Effector CD8-positive, alpha-beta T cell (primary cell): Measurements from ENCODE around the gene ACO2.
"Not testable (repeated sequence)": the region's sequence is repeated elsewhere in the genome, so short reads cannot be mapped to it uniquely, and the experiment has no call there.

Experiments
- DNase-seq: peaks from one replicate; lab custom pipeline; 2025; lab: John Stamatoyannopoulos, UW

The ACO2 gene

DNA sequence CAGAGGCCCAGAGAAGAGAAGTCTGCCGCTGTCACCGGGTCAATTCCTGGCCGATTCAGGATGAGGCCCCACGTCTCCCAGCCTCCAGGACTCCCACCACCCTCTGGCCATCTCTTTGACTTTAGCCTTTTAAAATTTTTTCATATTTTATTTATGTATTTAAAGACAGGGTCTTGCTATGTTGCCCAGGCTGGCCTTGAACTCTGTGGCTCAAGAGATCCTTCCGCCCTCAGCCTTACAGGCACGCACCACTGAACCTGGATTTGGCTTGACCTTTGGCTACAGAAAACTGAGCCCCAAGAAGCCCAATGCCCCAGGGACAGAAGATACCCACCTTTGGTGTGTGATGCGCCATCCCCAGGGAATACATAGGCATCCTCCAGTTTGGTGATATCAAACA is 71.4 kb downstream of the ACO2 start:
- no peak for DNase-seq

DNA sequence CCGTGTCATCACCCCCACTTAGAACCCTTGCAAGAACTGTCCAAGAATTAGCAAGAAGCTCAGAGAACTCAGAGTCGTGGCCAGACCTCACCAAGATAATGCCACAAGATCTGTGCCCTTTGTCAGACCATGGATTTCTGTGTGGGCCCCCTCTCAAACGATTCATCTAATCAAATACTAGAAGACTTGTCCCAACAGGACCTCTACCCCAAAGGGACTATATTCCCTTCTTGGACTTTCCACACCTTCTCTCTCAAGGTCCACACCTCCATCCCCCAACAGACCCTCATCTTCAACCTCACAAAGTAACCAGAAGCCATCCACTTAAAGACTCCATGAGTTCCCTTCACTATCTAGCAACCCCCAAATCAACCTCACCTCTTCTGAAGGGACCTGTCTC is 72.6 kb downstream of the ACO2 start:
- DNase-seq, result no peak

DNA sequence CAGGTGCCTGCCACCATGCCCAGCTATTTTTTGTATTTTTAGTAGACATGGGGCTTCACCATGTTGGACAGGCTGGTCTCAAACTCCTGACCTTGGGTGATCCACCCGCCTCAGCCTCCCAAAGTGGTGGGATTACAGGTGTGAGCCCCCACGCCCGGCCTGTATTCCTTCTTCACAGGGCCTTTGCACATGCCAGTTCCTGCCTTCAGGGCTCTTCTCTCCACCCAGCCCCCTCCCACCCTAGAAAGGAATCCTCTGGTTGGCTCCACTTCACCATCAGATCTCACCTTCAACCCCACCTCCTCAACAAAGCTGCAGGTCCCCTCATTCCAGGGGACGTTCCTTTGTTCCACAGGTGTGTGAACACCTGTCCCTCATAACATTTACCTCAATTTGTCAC is 73.3 kb downstream of the ACO2 start:
- DNase-seq, result no peak

DNA sequence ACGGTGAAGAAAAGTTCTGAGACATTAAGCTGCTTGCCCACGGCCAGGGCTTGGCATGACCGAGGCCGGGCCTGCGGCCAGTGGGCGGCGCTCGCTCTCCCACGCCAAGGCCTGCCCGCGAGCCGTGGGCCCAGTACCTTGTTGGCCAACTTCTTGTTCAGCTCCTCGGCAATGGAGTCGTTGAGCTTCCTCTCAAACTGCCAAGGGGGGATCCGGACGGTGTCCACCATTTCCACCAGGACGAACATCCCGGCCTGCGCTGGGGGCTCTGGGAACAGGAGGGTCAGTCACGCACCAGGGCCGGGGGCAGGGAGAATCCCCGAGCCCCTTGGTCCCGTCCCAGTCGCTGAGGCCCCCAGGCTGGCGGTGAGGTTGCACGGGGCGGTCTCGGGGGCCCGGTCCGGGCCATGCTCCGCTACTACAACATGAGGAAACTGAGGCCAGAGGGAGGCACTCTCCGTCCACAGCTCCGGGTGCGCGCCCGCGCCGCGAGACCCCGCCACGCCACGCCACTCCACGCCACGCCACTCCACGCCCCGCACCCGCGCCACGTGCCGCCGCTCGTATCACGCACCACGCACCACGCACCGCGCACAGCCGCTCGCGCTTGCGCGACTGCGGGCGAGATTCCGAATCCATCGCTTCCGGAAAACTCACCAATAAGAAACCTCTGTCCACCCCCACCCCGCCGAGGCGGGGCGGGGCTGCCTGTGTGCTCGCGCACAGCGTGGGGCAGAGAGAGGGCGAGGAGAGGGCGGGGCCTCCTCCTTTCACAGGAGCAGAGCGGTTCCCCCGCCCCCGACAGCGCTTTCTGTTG is 75.1 kb downstream of the ACO2 start, which contains the start of gene POLR3H:
TSS of gene POLR3H (minus strand) at position 617 of the 817 bp plus-strand sequence. CDS start at position 248, 369 bp downstream.
- DNase-seq, result peak; percentile 95

DNA sequence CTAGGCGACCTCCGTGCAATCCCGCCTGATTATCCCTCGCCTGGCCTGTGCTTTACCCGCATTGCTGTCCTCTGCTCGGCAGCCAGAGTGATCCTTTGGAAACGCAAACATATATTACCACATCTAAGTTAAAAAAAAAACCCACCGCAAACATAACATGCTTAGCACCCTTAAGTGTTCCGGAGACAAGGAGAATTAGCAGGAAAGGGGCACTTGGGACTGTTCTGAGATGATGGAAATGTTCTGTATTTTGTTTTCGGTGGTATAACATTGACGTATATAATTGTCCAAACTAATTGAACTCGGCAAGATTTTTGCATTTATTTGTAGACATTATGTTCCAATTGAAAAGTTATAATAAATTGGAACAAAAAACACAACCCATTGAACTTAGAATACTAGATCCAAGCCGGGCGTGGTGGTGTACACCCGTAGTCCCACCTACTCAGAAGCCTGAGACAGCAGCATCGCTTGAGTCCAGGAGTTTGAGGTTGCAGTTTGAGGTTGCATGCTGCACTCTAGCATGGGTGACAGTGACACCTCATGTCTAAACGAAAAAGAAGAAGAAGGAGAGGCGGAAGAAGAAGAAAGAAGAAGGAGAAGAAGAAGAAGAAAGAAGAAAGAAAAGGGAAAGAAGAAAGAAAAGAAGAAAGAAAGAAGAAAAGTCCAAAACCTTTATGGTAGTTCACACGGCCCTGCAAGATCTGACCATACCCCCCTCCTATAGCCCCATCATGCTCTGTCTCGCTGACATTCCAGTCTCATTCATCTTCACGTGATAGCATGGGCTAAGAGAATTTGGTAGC is 76.0 kb downstream of the ACO2 start:
- DNase-seq, result no peak

DNA sequence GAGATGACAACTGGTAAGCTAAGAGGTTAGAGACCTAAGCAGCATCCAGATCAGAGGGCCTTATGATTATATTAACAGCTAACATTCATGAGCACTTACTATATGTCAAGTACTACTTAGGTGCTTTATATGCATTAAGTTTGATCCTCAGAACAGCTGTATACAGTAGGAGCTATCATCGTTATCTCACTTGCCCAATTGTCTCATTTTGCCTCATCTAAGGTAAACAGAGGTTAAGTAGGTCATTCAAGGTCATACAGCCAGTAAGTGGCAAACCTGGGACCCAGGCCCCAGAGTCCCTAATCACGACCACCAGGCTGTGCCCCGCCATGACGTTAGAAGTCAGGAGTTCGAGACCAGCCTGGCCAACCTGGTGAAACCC is 79.9 kb downstream of the ACO2 start:
- DNase-seq, result no peak

DNA sequence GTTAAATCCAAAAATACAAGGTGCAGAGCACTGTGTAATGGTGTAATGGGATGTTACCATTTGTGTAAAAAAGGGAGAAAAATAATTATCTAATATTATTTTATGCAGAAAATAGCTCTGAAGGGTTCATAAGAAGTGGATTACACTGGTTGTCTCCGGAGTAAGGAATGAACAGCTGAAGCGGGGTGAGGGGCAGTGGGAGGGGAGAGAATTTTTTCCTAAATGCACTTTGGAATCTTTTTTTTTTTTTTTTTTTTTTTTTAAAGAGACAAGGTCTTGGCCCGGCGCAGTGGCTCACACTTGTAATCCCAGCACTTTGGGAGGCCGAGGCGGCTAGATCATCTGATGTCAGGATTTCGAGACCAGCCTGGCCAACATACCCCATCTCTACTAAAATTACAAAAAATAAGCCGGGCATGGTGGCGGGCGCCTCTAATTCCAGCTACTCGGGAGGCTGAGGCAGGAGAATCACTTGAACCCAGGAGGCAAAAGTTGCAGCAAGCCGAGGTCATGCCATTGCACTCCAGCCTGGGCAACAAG is 82.1 kb downstream of the ACO2 start:
- DNase-seq, result no peak

DNA sequence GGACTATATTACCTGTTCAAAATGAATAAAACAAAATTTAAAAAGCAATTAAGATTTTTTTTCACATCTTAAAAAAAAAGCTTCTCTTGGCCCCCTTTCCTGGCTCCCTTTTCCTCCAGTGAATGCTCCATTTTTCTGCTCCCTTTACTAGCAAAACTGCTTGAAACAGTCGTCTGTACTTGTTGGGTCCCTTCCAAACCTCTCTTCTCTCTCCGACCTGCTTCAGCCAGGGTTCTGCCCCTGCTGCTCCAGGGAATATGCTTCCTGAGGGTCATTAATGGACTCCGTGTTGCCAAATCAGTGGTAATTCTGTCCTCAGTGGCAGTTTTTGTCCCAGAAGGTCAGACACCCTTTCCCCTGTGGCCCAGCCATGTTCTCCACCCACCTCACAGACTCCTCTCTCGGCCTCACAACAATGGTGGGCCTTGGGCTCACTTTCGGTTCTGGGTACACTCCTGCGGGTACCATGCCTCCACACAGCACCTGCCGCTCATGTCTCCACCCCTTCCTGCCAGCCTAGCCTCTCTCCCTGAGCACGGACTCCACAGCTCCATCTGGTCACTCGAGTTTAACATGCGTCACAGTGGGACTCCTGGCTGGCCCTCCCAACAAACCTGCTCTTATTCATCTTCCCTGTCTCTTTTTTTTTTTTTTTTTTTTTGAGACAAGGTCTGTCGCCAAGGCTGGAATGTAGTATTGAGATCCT is 83.1 kb downstream of the ACO2 start:
- DNase-seq, result no peak

DNA sequence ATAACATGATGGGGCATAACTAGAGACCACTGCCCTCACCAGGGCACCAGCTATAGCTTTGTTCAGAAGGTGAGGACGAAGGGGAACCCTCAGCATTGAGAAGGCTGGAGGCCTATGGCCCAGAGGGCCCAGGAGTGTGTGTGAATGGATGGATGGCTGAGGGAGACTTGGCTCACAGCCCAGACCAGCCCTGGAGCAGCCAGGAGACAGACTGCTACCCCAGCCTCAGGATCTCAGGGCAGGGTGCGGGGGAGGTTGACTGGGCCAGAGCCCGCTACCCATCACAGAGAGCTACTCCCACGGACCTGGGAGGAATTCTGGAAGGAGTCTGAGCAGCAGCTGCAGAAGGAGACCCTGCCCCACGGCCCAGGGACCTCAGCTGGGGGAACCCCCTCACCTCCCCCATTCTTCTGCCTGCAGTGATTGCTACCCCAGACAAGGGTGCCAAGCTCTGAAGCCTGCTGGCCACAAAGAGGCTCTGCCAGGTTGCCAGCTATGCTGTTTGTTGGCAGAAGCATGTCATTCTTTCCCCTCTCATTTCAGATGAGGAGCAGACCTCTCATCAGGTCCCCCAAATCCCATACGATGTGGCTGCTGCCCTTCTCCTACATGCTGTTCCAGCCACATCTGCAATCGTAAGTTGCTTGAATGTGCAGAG is 86.5 kb downstream of the ACO2 start:
- DNase-seq, result no peak

DNA sequence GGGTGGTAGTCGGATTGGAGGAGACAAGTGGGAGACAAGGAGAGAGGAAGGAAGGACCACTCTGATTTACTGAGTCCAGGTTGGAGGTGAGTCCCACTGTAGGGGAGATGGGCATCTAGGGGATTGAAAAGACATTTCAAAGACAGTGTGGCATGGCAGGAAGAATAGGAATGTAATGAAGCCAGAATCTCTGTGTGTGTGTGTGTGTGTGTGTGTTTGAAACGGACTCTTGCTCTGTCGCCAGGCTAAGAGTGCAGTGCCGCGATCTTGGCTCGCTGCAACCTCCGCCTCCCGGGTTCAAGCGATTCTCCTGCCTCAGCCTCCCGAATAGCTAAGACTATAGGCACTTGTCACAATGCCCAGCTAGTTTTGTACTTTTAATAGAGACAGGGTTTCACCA is 87.6 kb downstream of the ACO2 start:
- no peak for DNase-seq

DNA sequence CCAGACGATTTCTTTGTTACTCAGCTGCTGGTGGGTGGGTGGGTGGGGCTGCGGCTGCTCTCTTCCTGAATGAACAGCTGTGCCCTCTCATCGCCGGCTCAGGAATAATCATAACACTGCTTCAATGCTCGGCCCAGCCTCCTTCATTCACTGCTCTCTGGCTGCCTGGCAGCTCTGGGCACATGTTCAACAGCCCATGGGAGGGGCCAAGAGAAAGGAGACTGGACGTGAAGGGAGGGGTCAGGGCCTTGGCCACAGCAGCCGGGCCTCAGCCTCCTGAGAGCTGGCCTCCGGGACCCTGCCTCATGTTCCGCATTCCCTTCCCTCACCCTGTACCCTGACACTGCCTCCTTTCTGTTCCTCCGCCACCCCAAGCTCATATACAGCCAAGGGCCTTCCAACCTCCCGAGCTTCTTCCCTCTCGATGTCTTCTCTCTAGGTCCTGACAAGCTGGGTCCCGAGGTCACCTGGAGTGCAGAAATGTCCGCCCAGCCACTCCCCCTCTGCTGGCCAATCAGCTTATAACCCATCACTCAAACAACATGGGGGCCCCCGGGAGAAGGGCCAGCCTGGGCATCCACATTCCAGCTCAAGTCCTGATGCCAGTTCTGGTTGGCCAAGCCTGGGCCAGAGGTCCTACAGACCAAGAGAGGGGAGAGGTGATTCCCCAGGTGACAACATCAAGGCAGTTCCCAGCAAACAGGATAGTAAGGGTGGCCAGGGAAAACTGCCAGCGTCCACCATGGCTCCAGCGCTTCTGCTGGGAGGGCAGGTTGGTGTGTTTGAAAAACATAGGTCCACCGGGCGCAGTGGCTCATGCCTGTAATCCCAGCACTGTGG is 88.7 kb downstream of the ACO2 start:
- DNase-seq, result no peak

DNA sequence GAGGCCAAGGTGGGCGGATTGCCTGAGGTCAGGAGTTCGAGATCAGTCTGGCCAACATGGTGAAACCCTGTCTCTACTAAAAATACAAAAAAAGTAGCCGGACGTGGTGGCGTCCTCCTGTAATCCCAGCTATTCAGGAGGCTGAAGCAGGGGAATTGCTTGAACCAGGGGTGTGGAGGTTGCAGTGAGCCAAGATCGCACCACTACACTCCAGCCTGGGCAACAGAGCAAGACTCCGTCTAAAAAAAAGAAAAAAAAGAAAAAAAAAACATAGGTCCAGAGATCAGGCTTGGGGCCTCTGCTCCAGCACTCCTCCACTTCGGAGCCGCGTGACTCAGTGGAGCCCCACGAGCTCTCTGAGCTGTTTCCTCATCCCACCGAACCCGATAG is 89.3 kb downstream of the ACO2 start:
- DNase-seq, result not testable (repeated sequence)

DNA sequence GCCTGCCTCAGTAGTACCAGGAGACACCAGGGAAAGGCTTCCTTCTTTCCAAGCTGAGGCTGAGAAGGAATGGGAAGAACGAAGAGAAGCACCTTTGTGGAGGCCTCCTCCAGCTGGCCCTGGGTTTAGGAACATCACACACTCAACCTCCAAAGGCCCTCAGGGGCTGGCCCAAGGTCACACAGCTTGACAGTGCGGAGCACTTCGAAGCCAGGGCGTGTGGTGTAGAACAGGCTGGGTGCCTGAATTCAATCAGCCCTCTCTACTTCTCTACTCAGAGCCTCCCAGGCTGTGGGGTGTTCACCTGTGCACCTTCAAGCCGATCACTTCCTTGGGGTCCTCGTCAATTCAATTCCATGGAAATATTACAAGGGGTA is 91.2 kb downstream of the ACO2 start:
- DNase-seq, result no peak

DNA sequence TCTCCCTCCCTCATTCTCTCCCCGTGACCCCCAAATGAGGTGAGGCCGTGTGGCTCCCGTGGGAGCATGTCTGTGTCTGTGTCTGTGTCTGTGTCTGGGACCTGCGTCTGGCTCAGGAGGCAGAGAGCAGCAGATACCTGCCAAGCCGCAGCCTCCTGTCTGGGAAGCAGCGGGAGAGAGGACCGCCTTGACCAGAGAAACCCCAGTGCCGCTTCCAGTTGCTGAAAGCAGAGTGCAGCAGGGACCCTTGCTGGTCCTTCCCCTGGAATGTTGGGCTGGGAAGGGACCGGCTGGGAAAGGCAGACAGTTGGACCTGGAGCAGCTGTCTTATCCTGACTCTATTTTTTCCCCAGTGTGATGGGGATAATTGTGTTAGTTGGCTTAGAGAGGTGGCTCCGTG is 92.4 kb downstream of the ACO2 start:
- DNase-seq, result no peak

DNA sequence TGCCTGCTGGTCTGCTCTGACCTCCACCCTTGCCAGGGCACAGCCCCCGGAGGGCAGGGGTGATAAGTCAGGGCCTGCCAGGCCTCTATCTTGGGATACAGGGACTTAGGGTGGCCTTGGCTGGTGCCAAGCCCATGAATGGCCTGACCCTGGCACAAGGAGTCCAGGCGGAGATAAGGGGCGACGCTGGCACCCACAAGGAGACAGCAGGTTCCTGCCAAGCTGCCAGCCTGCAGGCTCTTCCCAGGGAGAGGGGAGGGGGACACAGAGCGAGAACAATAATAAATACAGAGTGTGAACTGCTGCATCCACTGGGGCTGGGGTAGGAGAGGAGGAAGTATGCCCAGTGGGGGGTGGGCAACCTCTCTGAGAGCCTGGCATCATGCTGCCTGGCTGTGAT is 92.9 kb downstream of the ACO2 start:
- no peak for DNase-seq

DNA sequence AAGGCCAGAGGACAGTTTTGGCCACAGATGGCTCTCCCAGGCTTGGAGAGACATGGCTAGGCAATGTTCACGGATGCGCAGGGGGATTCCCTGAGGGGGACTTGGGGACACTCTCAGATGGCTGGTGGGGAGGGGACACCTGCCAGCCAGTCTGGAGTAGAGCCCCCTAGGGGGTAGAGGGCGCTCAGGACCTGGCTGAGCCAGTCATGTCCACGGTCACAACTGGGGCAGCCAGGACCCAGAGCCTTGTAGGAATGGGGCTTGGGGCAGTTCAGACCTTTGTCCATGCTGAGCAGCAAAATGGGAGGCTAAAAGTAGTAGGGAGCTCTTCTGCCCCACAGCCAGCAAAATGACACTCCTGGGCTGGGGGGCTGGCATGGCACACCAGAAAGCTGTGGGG is 93.5 kb downstream of the ACO2 start:
- no peak for DNase-seq

DNA sequence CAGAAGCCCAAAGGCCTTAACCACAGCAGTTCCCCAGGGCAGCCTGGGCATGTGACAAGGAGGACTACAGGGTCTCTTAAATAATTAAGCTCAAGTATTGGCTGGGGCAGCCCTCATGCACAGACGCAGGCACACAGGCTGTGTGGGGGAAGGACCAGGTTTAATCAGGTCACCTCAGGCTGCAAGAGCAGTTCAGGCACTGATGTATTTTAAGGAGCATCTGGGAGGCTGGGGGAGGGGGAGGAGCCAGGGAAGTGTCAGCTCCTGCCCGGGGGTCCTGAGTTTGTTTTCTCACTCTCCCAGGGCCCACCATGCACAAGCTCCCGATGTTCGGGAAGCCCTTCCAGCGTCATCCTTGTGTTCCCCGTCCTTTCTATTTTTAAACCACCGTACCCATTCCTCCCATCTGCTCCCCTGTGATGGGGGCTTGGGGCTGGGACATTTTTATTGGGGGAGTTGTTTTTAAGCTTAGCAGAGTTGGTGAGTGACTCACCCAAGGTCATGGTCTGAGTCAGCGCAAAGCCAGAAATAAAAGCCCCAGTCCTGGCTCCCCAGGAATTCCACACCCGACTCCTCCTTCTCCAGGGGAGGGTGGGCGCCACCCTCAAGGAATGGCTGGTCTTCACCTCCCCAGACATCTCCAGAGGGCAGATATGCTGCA is 94.3 kb downstream of the ACO2 start:
- DNase-seq, result no peak

DNA sequence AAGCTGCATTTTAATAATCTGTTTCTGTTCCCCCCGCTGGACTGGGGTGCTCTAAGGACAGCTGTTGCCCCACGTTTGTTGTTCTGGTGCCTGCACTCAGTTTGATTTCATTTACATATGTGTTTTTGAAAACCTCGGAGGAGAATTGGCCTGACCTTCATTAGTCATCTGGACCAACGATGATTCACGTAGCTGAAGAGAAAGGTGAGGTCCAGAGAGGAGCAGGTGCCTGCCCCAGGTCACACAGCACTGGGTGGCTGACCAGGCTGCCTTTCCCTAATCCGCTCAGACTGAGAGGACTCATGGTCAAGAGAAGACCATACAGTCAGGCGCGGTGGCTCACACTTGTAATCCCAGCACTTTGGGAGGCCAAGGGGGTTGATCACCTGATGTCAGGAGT is 95.6 kb downstream of the ACO2 start:
- DNase-seq, result no peak

DNA sequence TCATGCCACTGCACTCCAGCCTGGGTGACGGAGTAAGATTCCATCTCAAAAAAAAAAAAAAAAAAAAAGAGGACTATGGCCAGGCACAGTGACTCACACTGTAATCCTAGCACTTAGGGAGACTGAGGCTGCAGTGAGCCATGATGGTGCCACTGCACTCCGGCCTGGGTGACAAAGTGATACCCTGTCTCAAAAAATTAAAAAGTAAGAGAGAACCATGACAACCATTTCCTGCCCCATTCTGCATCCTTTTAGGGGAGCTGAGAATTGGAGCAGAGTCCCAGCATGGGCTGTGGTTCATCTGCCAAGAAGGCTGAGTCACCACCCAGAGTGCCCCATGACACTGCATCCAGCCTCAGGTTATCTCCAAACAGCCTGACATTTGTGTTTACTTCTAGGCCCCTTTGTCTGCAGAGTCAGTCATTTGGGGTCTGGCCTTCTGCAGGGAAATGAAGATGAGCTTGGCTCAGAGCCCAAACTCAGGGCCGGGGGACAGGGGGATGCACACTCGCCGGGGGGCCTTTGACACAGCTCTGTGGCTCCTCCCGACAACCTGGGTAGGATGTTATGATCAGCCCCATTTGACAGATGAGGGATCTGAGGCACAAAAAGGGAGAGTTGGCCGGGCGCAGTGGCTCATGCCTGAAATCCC is 96.6 kb downstream of the ACO2 start:
- no peak for DNase-seq

DNA sequence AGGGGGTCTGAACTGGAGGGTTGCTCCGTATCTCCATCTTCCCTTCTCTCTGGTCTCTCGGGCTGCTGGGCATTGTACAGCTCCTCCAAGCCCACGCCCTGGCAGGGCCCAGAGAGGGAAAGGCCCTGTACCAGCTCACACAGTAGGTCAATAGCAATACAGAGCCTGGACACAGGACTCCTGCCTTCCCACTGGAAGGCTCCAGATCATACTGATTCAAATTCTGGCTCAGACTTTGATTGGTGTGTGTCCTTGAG is 98.5 kb downstream of the ACO2 start:
- no peak for DNase-seq
